Sigmoid colon (tissue), 7 donors: Measurements from ENCODE around the gene WWC2. TPM values are rescaled to one million over a fixed set of nuclear protein-coding genes. Genes with fewer than 3 reads are reported as not detected.

Experiments
- DNase-seq: peaks from one replicate; pipeline ENCODE4 v3.0.0-alpha.2; 2019
- H3K27ac ChIP-seq, 4 donors: fragments of 200-600 bp; sonication (generic); one replicate each; pipeline ENCODE4 v1.5.1; 2016 to 2019; ENCODE audit warnings: mild to moderate bottlenecking in 1 of 4
- H3K27me3 ChIP-seq, 3 donors: fragments of 200-600 bp; sonication (generic); one replicate each; pipeline ENCODE4 v1.5.1; 2019; ENCODE audit warnings: mild to moderate bottlenecking in 1 of 3
- H3K36me3 ChIP-seq, 4 donors: fragments of 200-600 bp; sonication (generic); one replicate each; pipeline ENCODE4 v1.5.1; 2016 to 2019
- H3K4me1 ChIP-seq, 4 donors: fragments of 200-600 bp; sonication (generic); one replicate each; pipeline ENCODE4 v1.5.1; 2017 to 2019
- H3K4me3 ChIP-seq, 4 donors: fragments of 200-600 bp; sonication (generic); one replicate each; pipeline ENCODE4 v1.5.1; 2017 to 2019; ENCODE audit warnings: mild to moderate bottlenecking in 2 of 4, moderate library complexity in 1 of 4
- H3K9me3 ChIP-seq, 4 donors: fragments of 200-600 bp in 3 of 4; sonication (generic) in 3 of 4; one replicate each; pipeline versions ENCODE4 v1.5.1 to v1.6.1; 2013 to 2019
- CTCF ChIP-seq, 4 experiments: fragments of 450-650 bp in 3 of 4; fragments of 200-600 bp in 1 of 4; IDR thresholded peaks; one replicate each; pipeline ENCODE4 v1.5.1; 2016 to 2019; ENCODE audit warnings: antibody characterized with exemption in 4 of 4, mild to moderate bottlenecking in 3 of 4, moderate library complexity in 2 of 4
- EP300 ChIP-seq, 4 donors: sonication (generic); formaldehyde crosslinking; IDR thresholded peaks; one replicate each; pipeline ENCODE4 v1.6.1; 2017; ENCODE audit warnings: antibody characterized with exemption in 4 of 4
- POLR2A ChIP-seq, 2 donors: fragments of 450-650 bp; IDR thresholded peaks; one replicate each; pipeline ENCODE4 v1.6.1; 2016; ENCODE audit warnings: antibody characterized with exemption in 2 of 2, mild to moderate bottlenecking in 2 of 2, moderate library complexity in 2 of 2
- POLR2AphosphoS5 ChIP-seq, 4 donors: sonication (generic); formaldehyde crosslinking; IDR thresholded peaks; one replicate each; pipeline ENCODE4 v1.6.1; 2017; ENCODE audit warnings: antibody characterized with exemption in 4 of 4
- WGBS, 2 donors: extraction: QIAGEN DNeasy Blood & Tissue Kit; methylation state at CpG; one replicate each; pipeline ENCODE4 v1.1.7; 2013; 5-methylcytosine and 5-hydroxymethylcytosine counted together
- intact Hi-C: fragments of 100-400 bp; cut with DNase I; formaldehyde crosslinking; loops from one replicate; pipeline ENCODE4 v1.15.1; 2023
- polyA plus RNA-seq, 3 donors: library from polyadenylated mRNA; stranded (reverse); fragments of 200-250 nt; gene quantifications; one replicate each; pipeline ENCODE4 v1.2.3, GENCODE V29; 2013
- total RNA-seq, 4 donors: library from RNA; depleted of rRNA; stranded (reverse); fragments of >200 nt; gene quantifications; one replicate each; pipeline ENCODE4 v1.1.0, GENCODE V29; 2016
- donor health status: healthy with polysubstance abuse.
- donor health status: Bipolar disorder and iron deficiency.
- donor health status: healthy.

WWC2 gene
- total and polyA plus RNA-seq, 7 donors = 1.2 to 53.5 (median 27.0) TPM

- Histone ChIP-seq H3K9me3 (no peaks in the 10 kb centered on the region), H3K27ac (no peak overlapping the region), H3K4me1 (peaks cover 0 to 21% (median 5%) of the 10 kb centered on the region in 4 donors), H3K4me3 (no peak overlapping the region), H3K27me3 (no peaks in the 10 kb centered on the region), H3K36me3 (no peaks in the 10 kb centered on the region)
- TF ChIP-seq CTCF (IDR thresholded peaks at IDR 0.05) (no peak), POLR2A (IDR thresholded peaks at IDR 0.05) (no peak), EP300 (IDR thresholded peaks at IDR 0.05) (no peak), POLR2AphosphoS5 (IDR thresholded peaks at IDR 0.05) (no peak)
- intact Hi-C loops = no loop called here
- no peak for DNase-seq
- 94 to 95% methylated on average over 4 of the region's 4 CpGs for WGBS, 2 donors
These were observed 85.0 kb downstream of the WWC2 start for GRCh38 chr4:183183906-183184535.

GRCh38 chr4:183185018-183185417 lies 86.0 kb downstream of the WWC2 start:
- TF ChIP-seq EP300 (IDR thresholded peaks at IDR 0.05) = no peak
- TF ChIP-seq POLR2AphosphoS5 (IDR thresholded peaks at IDR 0.05) = no peak
- no peak for TF ChIP-seq CTCF (IDR thresholded peaks at IDR 0.05)
- TF ChIP-seq POLR2A (IDR thresholded peaks at IDR 0.05) = no peak
- no peak overlapping the region for H3K27ac ChIP-seq
- 72 to 82% methylated on average over 5 of the region's 5 CpGs for WGBS, 2 donors
- no peak overlapping the region for H3K4me3 ChIP-seq
- no peaks in the 10 kb centered on the region for H3K27me3 ChIP-seq
- intact Hi-C loops = no loop called here
- no peak for DNase-seq
- H3K9me3 ChIP-seq = no peaks in the 10 kb centered on the region
- no peaks in the 10 kb centered on the region for H3K36me3 ChIP-seq
- peaks cover 0 to 27% (median 10%) of the 10 kb centered on the region in 4 donors for H3K4me1 ChIP-seq

- Histone ChIP-seq H3K4me1 (peaks cover 0 to 24% (median 11%) of the 10 kb centered on the region in 4 donors), H3K36me3 (no peaks in the 10 kb centered on the region), H3K27me3 (no peaks in the 10 kb centered on the region), H3K9me3 (no peaks in the 10 kb centered on the region), H3K27ac (no peak overlapping the region), H3K4me3 (no peak overlapping the region)
- TF ChIP-seq EP300 (IDR thresholded peaks at IDR 0.05) (no peak), POLR2AphosphoS5 (IDR thresholded peaks at IDR 0.05) (no peak), POLR2A (IDR thresholded peaks at IDR 0.05) (no peak), CTCF (IDR thresholded peaks at IDR 0.05) (no peak)
- no peak for DNase-seq
- WGBS, 2 donors = 91 to 95% methylated on average over 2 of the region's 2 CpGs
- intact Hi-C loops = no loop called here
These were observed 86.5 kb downstream of the WWC2 start for GRCh38 chr4:183185559-183185958.

GRCh38 chr4:183186813-183187212 lies 87.8 kb downstream of the WWC2 start:
- intact Hi-C loops = no loop called here
- H3K4me1 ChIP-seq = peaks cover 0 to 30% (median 15%) of the 10 kb centered on the region in 4 donors
- TF ChIP-seq POLR2A (IDR thresholded peaks at IDR 0.05) (no peak), EP300 (IDR thresholded peaks at IDR 0.05) (no peak), POLR2AphosphoS5 (IDR thresholded peaks at IDR 0.05) (no peak), CTCF (IDR thresholded peaks at IDR 0.05) (no peak)

More at GRCh38 chr4:183186813-183187212, 87.8 kb downstream of the WWC2 start:
- no peak for DNase-seq
- no peaks in the 10 kb centered on the region for H3K36me3 ChIP-seq
- H3K9me3 ChIP-seq = no peaks in the 10 kb centered on the region
- H3K4me3 ChIP-seq = no peak overlapping the region
- WGBS, 2 donors = 74 to 80% methylated on average over 4 of the region's 4 CpGs
- H3K27me3 ChIP-seq = no peaks in the 10 kb centered on the region
- no peak overlapping the region for H3K27ac ChIP-seq
